ENCODE data around the gene XCR1.

XCR1 gene

GRCh38 chr3:45978006-45978761 lies 49.1 kb downstream of the XCR1 start:
- H3K4me3 ChIP-seq (ENCODE audit: control insufficient read depth, low read depth, low read length), result no peak overlapping the region
- no peak for TF ChIP-seq CTCF (IDR thresholded peaks at IDR 0.05; ENCODE audit: control insufficient read depth, insufficient read depth, low read depth, low read length, missing control alignments)
- DNase-seq (ENCODE audit: low read depth), result no peak

GRCh38 chr3:45976191-45977091 lies 50.8 kb downstream of the XCR1 start:
- TF ChIP-seq CTCF (IDR thresholded peaks at IDR 0.05; ENCODE audit: control insufficient read depth, insufficient read depth, low read depth, low read length, missing control alignments), result no peak
- DNase-seq (ENCODE audit: low read depth), result no peak
- no peak overlapping the region for H3K4me3 ChIP-seq (ENCODE audit: control insufficient read depth, low read depth, low read length)

- no peak for TF ChIP-seq CTCF (IDR thresholded peaks at IDR 0.05; ENCODE audit: control insufficient read depth, insufficient read depth, low read depth, low read length, missing control alignments)
- no peak for DNase-seq (ENCODE audit: low read depth)
- no peak overlapping the region for H3K4me3 ChIP-seq (ENCODE audit: control insufficient read depth, low read depth, low read length)
Measured at GRCh38 chr3:45975686-45976085, 51.6 kb downstream of the XCR1 start.

GRCh38 chr3:45974686-45975085 lies 52.6 kb downstream of the XCR1 start:
- TF ChIP-seq CTCF (IDR thresholded peaks at IDR 0.05; ENCODE audit: control insufficient read depth, insufficient read depth, low read depth, low read length, missing control alignments), result no peak
- no peak for DNase-seq (ENCODE audit: low read depth)

GRCh38 chr3:45972534-45973402 lies 54.5 kb downstream of the XCR1 start:
- DNase-seq (ENCODE audit: low read depth), result peak; percentile 86

More at GRCh38 chr3:45974686-45975085, 52.6 kb downstream of the XCR1 start:
- no peak overlapping the region for H3K4me3 ChIP-seq (ENCODE audit: control insufficient read depth, low read depth, low read length)

More at GRCh38 chr3:45972534-45973402, 54.5 kb downstream of the XCR1 start:
- TF ChIP-seq CTCF (IDR thresholded peaks at IDR 0.05; ENCODE audit: control insufficient read depth, insufficient read depth, low read depth, low read length, missing control alignments), result no peak
- no peak overlapping the region for H3K4me3 ChIP-seq (ENCODE audit: control insufficient read depth, low read depth, low read length)

Measured in AG09309 (cell line).